GM23338 (cell line): ENCODE results near the gene NSF. TPM values are rescaled to one million over a fixed set of nuclear protein-coding genes. Genes with fewer than 3 reads are reported as not detected.

Experiments used
- CTCF ChIP-seq, 2 experiments: fragments of 200-600 bp in 1 of 2; sonication (generic) in 1 of 2; conservative IDR thresholded peaks; 2 replicates each; pipeline versions ENCODE4 v1.5.1 to v1.6.1; 2016 to 2017; ENCODE audit warnings: antibody characterized with exemption in 2 of 2, low read depth in 2 of 2, mild to moderate bottlenecking in 2 of 2, moderate library complexity in 1 of 2
- EZH2phosphoT487 ChIP-seq: fragments of 200-600 bp; sonication (generic); IDR thresholded peaks from one replicate; pipeline ENCODE4 v1.8.1; 2018; ENCODE audit warnings: antibody characterized with exemption; ENCODE audit not compliant: unreplicated experiment
- JUNB ChIP-seq: IDR thresholded peaks from one replicate; pipeline ENCODE4 v1.6.1; 2016; ENCODE audit warnings: antibody characterized with exemption; ENCODE audit not compliant: unreplicated experiment
- POLR2AphosphoS5 ChIP-seq: IDR thresholded peaks from 2 replicates; pipeline ENCODE4 v1.6.1; 2016; ENCODE audit warnings: antibody characterized with exemption, low read depth
- STAT1 ChIP-seq: IDR thresholded peaks from one replicate; pipeline ENCODE4 v1.6.1; 2016; ENCODE audit warnings: antibody characterized with exemption; ENCODE audit not compliant: unreplicated experiment
- ZNF331 ChIP-seq: fragments of 250-450 bp; sonication (Bioruptor Pico); IDR thresholded peaks from 2 replicates; pipeline ENCODE4 v1.5.0; 2020; ENCODE audit warnings: low read depth, mild to moderate bottlenecking, moderate library complexity
- polyA plus RNA-seq: library from polyadenylated mRNA; unstranded; fragments of >200 nt; fragmentation: Nextera tagmentation; extraction: Ambion mirVana; gene quantifications from 2 replicates; pipeline ENCODE4 v1.2.1, GENCODE V29; 2016
- total RNA-seq: library from RNA; depleted of rRNA; stranded (reverse); fragments of >200 nt; shearing (Covaris generic); gene quantifications from 2 replicates; pipeline ENCODE4 v1.2.3, GENCODE V29; 2014
- TF ChIP-seq, protein P1 (sequence below): fragments of 250-450 bp; sonication (Bioruptor Pico); IDR thresholded peaks from 2 replicates; pipeline ENCODE4 v1.5.0; 2020; ENCODE audit warnings: mild to moderate bottlenecking, moderate library complexity
- TF ChIP-seq, protein P2 (sequence below): IDR thresholded peaks from 2 replicates; pipeline ENCODE4 v1.6.1; 2016; ENCODE audit warnings: antibody characterized with exemption

NSF gene
- total and polyA plus RNA-seq, 2 experiments from 2014 or later: 12.5 to 26.5 TPM

- TF ChIP-seq, protein P1, sequence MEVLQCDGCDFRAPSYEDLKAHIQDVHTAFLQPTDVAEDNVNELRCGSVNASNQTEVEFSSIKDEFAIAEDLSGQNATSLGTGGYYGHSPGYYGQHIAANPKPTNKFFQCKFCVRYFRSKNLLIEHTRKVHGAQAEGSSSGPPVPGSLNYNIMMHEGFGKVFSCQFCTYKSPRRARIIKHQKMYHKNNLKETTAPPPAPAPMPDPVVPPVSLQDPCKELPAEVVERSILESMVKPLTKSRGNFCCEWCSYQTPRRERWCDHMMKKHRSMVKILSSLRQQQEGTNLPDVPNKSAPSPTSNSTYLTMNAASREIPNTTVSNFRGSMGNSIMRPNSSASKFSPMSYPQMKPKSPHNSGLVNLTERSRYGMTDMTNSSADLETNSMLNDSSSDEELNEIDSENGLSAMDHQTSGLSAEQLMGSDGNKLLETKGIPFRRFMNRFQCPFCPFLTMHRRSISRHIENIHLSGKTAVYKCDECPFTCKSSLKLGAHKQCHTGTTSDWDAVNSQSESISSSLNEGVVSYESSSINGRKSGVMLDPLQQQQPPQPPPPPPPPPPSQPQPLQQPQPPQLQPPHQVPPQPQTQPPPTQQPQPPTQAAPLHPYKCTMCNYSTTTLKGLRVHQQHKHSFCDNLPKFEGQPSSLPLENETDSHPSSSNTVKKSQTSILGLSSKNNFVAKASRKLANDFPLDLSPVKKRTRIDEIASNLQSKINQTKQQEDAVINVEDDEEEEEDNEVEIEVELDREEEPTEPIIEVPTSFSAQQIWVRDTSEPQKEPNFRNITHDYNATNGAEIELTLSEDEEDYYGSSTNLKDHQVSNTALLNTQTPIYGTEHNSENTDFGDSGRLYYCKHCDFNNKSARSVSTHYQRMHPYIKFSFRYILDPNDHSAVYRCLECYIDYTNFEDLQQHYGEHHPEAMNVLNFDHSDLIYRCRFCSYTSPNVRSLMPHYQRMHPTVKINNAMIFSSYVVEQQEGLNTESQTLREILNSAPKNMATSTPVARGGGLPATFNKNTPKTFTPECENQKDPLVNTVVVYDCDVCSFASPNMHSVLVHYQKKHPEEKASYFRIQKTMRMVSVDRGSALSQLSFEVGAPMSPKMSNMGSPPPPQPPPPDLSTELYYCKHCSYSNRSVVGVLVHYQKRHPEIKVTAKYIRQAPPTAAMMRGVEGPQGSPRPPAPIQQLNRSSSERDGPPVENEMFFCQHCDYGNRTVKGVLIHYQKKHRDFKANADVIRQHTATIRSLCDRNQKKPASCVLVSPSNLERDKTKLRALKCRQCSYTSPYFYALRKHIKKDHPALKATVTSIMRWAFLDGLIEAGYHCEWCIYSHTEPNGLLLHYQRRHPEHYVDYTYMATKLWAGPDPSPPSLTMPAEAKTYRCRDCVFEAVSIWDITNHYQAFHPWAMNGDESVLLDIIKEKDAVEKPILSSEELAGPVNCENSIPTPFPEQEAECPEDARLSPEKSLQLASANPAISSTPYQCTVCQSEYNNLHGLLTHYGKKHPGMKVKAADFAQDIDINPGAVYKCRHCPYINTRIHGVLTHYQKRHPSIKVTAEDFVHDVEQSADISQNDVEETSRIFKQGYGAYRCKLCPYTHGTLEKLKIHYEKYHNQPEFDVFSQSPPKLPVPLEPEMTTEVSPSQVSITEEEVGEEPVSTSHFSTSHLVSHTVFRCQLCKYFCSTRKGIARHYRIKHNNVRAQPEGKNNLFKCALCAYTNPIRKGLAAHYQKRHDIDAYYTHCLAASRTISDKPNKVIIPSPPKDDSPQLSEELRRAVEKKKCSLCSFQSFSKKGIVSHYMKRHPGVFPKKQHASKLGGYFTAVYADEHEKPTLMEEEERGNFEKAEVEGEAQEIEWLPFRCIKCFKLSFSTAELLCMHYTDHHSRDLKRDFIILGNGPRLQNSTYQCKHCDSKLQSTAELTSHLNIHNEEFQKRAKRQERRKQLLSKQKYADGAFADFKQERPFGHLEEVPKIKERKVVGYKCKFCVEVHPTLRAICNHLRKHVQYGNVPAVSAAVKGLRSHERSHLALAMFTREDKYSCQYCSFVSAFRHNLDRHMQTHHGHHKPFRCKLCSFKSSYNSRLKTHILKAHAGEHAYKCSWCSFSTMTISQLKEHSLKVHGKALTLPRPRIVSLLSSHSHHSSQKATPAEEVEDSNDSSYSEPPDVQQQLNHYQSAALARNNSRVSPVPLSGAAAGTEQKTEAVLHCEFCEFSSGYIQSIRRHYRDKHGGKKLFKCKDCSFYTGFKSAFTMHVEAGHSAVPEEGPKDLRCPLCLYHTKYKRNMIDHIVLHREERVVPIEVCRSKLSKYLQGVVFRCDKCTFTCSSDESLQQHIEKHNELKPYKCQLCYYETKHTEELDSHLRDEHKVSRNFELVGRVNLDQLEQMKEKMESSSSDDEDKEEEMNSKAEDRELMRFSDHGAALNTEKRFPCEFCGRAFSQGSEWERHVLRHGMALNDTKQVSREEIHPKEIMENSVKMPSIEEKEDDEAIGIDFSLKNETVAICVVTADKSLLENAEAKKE (CRISPR knock-in tag): no peak
- TF ChIP-seq EZH2phosphoT487: no peak
- no peak for TF ChIP-seq POLR2AphosphoS5
- TF ChIP-seq CTCF (conservative IDR thresholded peaks at IDR 0.05; ENCODE audit: low read depth in 2 of 2): no peak
- TF ChIP-seq JUNB: no peak
- no peak for TF ChIP-seq ZNF331
- TF ChIP-seq STAT1: no peak
- TF ChIP-seq, protein P2, sequence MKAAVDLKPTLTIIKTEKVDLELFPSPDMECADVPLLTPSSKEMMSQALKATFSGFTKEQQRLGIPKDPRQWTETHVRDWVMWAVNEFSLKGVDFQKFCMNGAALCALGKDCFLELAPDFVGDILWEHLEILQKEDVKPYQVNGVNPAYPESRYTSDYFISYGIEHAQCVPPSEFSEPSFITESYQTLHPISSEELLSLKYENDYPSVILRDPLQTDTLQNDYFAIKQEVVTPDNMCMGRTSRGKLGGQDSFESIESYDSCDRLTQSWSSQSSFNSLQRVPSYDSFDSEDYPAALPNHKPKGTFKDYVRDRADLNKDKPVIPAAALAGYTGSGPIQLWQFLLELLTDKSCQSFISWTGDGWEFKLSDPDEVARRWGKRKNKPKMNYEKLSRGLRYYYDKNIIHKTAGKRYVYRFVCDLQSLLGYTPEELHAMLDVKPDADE: no peak
These were observed 152.2 kb downstream of the NSF start (continued) for GRCh38 chr17:46742565-46743270.
